Suppressor macrophage (primary cell): ENCODE measurements around the gene TRIM46.
A peak's percentile ranks its signal among the peaks of the same experiment; 100 is the strongest.

Experiments used
- DNase-seq, 4 experiments: peaks; one replicate each; pipeline ENCODE4 v3.0.0-alpha.2; 2020 to 2022
- total RNA-seq, 17 experiments: gene quantifications; one replicate each; lab custom pipeline; 2026; ENCODE audit warnings: mixed read lengths in 6 of 17, inconsistent platforms in 3 of 17; lab: John Stamatoyannopoulos, UW

Gene TRIM46
- 0 to 2.2 (median 0.10) reads per million in 17 experiments for total RNA-seq

DNA sequence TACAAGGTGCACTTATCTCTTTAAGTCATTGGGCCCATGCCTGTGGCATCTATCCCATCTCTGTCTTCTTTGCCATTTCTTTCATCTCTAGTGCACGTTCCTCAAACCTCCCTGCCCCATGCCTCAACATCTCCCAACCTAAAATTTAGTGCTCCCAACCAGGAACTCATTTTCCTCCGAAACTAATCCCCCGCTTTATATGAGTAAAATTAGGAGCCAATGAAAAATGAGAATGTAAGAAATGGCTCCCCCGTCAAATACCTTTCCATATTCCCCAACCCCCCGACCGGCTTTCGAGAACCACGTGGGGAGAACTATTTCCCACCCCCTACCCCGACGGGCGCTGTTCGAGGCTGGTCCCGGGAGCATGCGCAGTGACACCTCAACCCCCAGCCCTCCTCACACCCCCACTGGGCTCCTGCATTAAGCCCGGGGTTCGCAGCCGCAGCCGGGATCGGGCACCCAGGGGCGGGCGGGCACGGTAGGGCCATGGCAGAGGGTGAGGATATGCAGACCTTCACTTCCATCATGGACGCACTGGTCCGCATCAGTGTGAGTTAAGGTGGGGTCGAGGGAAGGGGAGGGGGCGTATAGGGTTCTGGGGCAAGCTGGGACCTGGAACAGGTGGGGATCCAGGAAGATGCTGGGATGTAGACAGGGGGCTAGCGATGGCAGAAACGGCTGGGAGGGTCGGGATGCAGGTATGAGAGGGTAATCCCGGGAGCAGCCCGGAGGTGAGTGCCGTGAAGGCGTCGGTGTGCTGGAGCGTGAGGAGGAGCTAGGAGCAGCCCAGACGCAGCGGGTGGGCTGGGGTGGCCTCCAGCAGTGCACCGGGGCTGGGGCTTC, at the start of gene TRIM46:
TRIM46 (plus strand) TSS at position 372 of the 846 bp plus-strand sequence; CDS start at position 490, 118 bp downstream.
- DNase-seq, result no peak

GRCh38 chr1:155124503-155125463, 48.9 kb upstream of the TRIM46 start:
- DNase-seq, result no peak

- DNase-seq, result no peak
These were observed 48.1 kb upstream of the TRIM46 start for GRCh38 chr1:155125511-155125945.

GRCh38 chr1:155125946-155126555, 47.6 kb upstream of the TRIM46 start:
- DNase-seq, result no peak

DNA sequence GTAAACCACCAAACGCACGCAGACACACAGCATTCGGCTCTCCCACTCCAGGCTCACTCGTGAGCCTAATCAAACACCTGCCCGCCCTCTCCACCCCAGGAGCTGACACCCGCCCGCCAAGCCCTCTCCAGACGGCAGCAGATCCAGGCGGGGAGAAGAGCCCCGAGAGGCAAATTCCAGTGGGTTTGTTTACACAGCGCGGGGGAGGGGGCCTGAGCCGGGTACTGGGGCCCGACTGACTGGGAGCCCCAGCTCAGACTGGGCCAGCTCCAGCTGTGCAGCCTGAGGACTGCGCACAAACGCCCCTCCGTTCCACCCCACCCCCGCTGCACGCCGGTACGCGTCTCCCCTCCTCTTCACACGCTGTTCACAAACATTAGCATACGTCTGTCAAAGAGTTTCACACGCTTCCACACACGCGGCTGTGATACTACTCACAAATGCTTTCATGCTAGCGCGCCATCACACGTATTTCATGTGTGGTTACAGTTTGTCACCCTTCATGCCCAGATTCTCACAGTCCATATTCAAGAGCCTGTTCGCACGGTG, 47.0 kb upstream of the TRIM46 start:
- DNase-seq, result peak in 3 of 4 experiments; percentile 17 to 43 (median 35)

DNA sequence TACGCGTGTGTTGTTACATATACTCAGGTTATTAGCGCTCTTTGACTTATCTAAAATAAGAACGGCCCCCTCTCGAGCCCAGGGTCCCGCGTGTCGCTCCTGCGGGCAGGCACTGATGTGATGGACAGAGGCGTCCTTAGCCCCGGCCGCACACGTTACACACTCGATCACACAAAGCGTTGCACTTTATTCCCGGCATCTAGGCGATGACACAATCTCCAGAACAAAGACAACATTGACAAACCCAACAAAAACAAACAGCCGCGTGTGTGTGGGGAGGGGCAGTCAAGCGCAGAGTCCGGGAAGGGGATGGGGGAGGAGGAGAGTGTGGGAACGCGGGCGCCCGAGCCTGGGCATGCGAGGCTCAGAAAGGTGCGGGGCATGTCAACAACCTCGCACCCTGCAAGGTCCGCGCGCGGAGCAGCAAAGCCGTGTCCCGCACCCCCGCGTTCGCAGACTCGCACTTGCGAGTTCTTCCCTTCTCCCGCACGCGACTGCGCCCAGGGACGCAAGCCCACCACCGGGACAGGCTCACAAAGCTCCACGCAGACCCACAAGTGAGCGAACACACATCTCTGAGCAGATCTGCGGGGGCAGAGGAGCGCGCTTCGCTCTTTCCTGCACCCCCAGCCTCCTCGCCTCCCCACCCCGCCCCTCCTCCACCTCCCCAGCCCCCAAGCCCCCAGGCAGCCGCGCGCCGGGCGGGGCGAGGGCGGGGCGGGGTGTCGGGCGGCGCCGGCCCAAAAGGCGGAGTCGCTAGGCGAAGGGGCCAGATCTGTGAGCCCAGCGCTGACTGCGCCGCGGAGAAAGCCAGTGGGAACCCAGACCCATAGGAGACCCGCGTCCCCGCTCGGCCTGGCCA, 46.3 kb upstream of the TRIM46 start, which contains the start of gene EFNA1:
EFNA1 (plus strand) TSS at position 772 of the 862 bp plus-strand sequence. CDS start 102 bp downstream, outside the sequence.
- peak; percentile 40 to 67 (median 53) for DNase-seq

- DNase-seq, result no peak
These were observed 45.5 kb upstream of the TRIM46 start for GRCh38 chr1:155127967-155128754.

DNA sequence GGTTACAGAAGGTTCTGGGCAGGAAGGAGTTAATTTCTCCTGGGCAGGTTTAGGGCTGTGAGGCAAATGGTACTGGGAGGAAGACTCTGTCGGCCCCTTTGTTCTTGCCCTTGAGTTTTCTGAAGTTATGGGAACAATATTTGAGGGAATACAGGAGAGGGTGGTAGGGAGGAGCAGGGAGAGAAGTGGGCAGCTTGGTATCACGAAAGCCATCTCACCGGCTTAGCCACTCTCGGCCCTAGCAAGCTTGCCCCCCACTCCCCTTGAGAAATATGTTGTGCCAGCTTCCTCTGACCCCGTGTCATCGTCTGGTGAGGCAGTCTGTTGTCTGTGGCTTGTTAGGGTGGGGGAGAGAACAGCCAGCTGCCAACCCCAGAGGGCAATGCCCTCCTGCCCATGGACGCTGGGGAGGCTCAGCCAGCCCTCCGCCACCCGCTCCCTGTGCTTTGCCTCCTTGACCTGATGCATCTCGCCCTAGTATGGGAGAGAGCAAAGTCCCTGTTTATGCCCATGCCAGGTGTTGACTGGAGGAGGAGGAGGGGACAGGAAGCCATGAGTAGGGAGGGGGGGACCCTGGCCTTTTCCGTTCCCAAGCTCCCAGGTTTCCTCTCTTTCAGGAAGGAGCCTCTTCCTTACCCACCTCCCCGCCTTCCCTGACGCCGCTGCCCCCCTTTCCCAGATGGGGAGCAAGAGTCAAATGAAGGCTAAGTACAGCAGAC, 44.7 kb upstream of the TRIM46 start:
- DNase-seq, result peak in 2 of 4 experiments; percentile 24 to 25

DNA sequence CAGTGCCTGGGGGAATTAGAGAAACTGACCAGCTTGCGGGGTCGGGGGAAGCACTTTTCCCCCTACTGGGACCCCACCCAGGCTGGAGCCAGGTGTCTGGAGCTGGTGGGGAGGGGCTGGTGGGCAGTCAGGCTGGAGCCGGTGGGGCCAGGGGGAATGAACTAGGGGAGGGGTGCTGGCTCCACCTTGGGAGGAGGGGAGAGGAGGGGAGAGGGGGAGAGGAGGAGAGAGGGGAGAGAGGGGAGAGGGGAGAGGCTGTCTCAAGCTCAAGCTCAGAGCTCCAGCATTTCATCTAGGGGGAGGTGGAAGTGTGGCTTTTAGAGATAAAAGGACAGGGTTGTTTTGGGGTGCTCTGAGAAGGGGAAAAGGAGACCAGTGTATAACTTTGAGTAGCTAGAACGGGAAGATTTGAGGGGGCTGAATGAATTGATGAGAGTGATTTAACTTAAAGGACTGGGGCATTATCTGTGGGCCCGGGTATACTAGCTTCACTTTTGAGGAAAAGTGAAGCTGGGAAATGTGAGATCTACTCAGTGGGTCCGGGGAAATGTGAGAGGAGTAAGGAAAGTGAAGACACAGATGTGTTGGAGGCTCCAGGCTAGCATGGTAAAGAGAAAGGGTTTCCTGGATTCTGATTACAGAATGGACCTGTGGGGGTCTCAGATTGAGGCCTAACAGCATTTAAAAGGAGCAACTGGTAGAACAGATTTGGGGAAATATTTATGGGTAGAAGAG, 43.2 kb upstream of the TRIM46 start:
- DNase-seq, result no peak

- no peak for DNase-seq
These were observed 42.4 kb upstream of the TRIM46 start for GRCh38 chr1:155131285-155131684.

GRCh38 chr1:155131856-155132255, 41.8 kb upstream of the TRIM46 start:
- no peak for DNase-seq

GRCh38 chr1:155133799-155134281, 39.8 kb upstream of the TRIM46 start:
- DNase-seq, result no peak

GRCh38 chr1:155134322-155134721, 39.3 kb upstream of the TRIM46 start:
- DNase-seq, result no peak

DNA sequence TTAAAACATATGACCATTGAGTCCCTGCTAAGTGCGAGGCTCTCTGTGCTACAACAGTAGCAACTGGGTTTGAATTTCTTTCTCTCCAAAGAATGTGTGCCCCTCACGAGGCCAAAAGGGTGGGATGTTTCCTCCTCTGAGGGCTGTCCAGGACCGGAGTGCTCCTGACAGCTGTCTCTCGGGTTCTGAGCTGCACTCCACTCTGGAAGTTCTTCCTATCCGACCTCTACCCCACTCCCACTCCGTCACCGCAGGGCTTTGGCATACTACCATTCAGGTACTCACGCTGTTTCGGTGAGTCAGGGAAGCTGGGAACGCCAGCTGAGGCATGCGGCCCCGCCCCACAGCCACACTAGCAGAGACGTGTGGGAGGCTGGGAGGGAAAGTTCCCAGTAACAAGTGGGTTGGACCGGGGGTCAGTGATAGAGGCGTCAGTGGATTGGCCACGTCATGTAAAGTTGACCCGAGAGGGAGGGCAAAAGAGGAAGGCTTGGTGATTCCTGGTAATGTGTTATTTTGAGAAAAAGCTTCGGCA, 38.7 kb upstream of the TRIM46 start:
- DNase-seq, result peak; percentile 94 to 97 (median 96)

- peak; percentile 97 to 99 (median 98) for DNase-seq
These were observed 38.1 kb upstream of the TRIM46 start, which contains the start of gene SLC50A1 for GRCh38 chr1:155135415-155136028. SLC50A1 (plus strand) TSS chr1:155135852; CDS start chr1:155135912, 60 bp downstream.

GRCh38 chr1:155136748-155137147, 36.9 kb upstream of the TRIM46 start:
- no peak for DNase-seq

GRCh38 chr1:155137154-155137949, 36.3 kb upstream of the TRIM46 start:
- no peak for DNase-seq
